HEK293T (cell line): ENCODE data around the gene L3HYPDH.
"Not testable (repeated sequence)": the region's sequence is repeated elsewhere in the genome, so short reads cannot be mapped to it uniquely, and the experiment has no call there.

Experiments
- CTCF ChIA-PET: fragments of 350-600 bp; formaldehyde crosslinking; extraction: SDS; loops from one replicate; lab custom pipeline; 2021; ENCODE audit warnings: antibody characterized with exemption, inconsistent platforms; lab: Yijun Ruan, JAX
- POLR2A ChIA-PET: fragments of 350-600 bp; formaldehyde crosslinking; extraction: SDS; loops from one replicate; lab custom pipeline; 2020; ENCODE audit warnings: antibody characterized with exemption, inconsistent platforms; lab: Yijun Ruan, JAX
- DNase-seq: peaks from one replicate; pipeline ENCODE4 v3.0.0; 2012; ENCODE audit warnings: mixed read lengths; ENCODE audit errors: extremely low spot score
- ARNT ChIP-seq: fragments of 450-650 bp; IDR thresholded peaks from 2 replicates; pipeline ENCODE4 v1.6.1; 2017; ENCODE audit warnings: mild to moderate bottlenecking
- BHLHE40 ChIP-seq: fragments of 450-650 bp; IDR thresholded peaks from 2 replicates; pipeline ENCODE4 v1.6.1; 2016; ENCODE audit warnings: mild to moderate bottlenecking, moderate library complexity, borderline replicate concordance
- CTBP1 ChIP-seq: fragments of 450-650 bp; IDR thresholded peaks from 2 replicates; pipeline ENCODE4 v1.6.1; 2016; ENCODE audit warnings: borderline replicate concordance
- ELF4 ChIP-seq: fragments of 450-650 bp; IDR thresholded peaks from 2 replicates; pipeline ENCODE4 v1.6.1; 2017; ENCODE audit warnings: antibody characterized with exemption
- FOXA1 ChIP-seq: fragments of 450-650 bp; IDR thresholded peaks from 2 replicates; pipeline ENCODE4 v1.6.1; 2016; ENCODE audit warnings: mild to moderate bottlenecking
- FOXK2 ChIP-seq: fragments of 450-650 bp; IDR thresholded peaks from 2 replicates; pipeline ENCODE4 v1.6.1; 2016; ENCODE audit warnings: mild to moderate bottlenecking
- FOXM1 ChIP-seq: fragments of 450-650 bp; IDR thresholded peaks from 2 replicates; pipeline ENCODE4 v1.6.1; 2017; ENCODE audit warnings: mild to moderate bottlenecking, borderline replicate concordance
- HDGF ChIP-seq: fragments of 450-650 bp; IDR thresholded peaks from 2 replicates; pipeline ENCODE4 v1.6.1; 2017; ENCODE audit warnings: antibody characterized with exemption, borderline replicate concordance
- L3MBTL2 ChIP-seq: fragments of 450-650 bp; conservative IDR thresholded peaks from 2 replicates; pipeline ENCODE4 v1.6.1; 2016; ENCODE audit warnings: mild to moderate bottlenecking
- LEF1 ChIP-seq: fragments of 450-650 bp; IDR thresholded peaks from 2 replicates; pipeline ENCODE4 v1.6.1; 2017; ENCODE audit warnings: mild to moderate bottlenecking, borderline replicate concordance
- NFRKB ChIP-seq: fragments of 450-650 bp; IDR thresholded peaks from 2 replicates; pipeline ENCODE4 v1.6.1; 2016; ENCODE audit warnings: mild to moderate bottlenecking, moderate library complexity
- PKNOX1 ChIP-seq: fragments of 450-650 bp; IDR thresholded peaks from 2 replicates; pipeline ENCODE4 v1.6.1; 2016
- SP1 ChIP-seq: fragments of 450-650 bp; IDR thresholded peaks from 2 replicates; pipeline ENCODE4 v1.6.1; 2017
- SUZ12 ChIP-seq: fragments of 450-650 bp; IDR thresholded peaks from 2 replicates; pipeline ENCODE4 v1.6.1; 2016; ENCODE audit warnings: mild to moderate bottlenecking
- TARDBP ChIP-seq: fragments of 450-650 bp; IDR thresholded peaks from 2 replicates; pipeline ENCODE4 v1.6.1; 2016
- ZNF384 ChIP-seq: fragments of 450-650 bp; IDR thresholded peaks from 2 replicates; pipeline ENCODE4 v1.6.1; 2016

The L3HYPDH gene

GRCh38 chr14:59460378-59460777 is 23.8 kb downstream of the L3HYPDH start:
- no peak for TF ChIP-seq ARNT
- TF ChIP-seq L3MBTL2, result no peak
- POLR2A ChIA-PET, result no interaction called here
- CTCF ChIA-PET, result no interaction called here
- DNase-seq, result no peak

GRCh38 chr14:59458486-59458885 is 25.7 kb downstream of the L3HYPDH start:
- TF ChIP-seq BHLHE40 (no peak), ELF4 (no peak), HDGF (no peak), NFRKB (no peak), ARNT (no peak), ZNF384 (no peak), TARDBP (no peak), FOXA1 (no peak), FOXM1 (no peak)
- POLR2A ChIA-PET, result no interaction called here
- CTCF ChIA-PET, result no interaction called here
- no peak for DNase-seq

GRCh38 chr14:59455411-59455810 is 28.8 kb downstream of the L3HYPDH start:
- DNase-seq, result no peak
- TF ChIP-seq FOXM1 (no peak), L3MBTL2 (no peak), FOXA1 (no peak), ARNT (no peak), HDGF (no peak), BHLHE40 (no peak), PKNOX1 (no peak), SUZ12 (no peak), TARDBP (no peak), ELF4 (no peak), FOXK2 (no peak)
- CTCF ChIA-PET, result no interaction called here
- POLR2A ChIA-PET, result no interaction called here

GRCh38 chr14:59454139-59454538 is 30.1 kb downstream of the L3HYPDH start:
- ChIA-PET POLR2A (no interaction called here), CTCF (no interaction called here)
- no peak for DNase-seq
- no peak for TF ChIP-seq TARDBP
- no peak for TF ChIP-seq FOXK2
- TF ChIP-seq HDGF, result no peak
- TF ChIP-seq PKNOX1, result no peak
- no peak for TF ChIP-seq ELF4
- TF ChIP-seq LEF1, result no peak
- no peak for TF ChIP-seq NFRKB
- TF ChIP-seq SP1, result no peak
- TF ChIP-seq L3MBTL2, result no peak
- no peak for TF ChIP-seq ARNT

- no peak for DNase-seq
- CTCF ChIA-PET, result interaction anchor here (0.9 kb wide), 1 partner anchor 32 kb away, joined by 3 read pairs; the partner anchor contains the start of genes JKAMP and L3HYPDH
- POLR2A ChIA-PET, result no interaction called here
- TF ChIP-seq FOXK2 (no peak), L3MBTL2 (no peak), FOXA1 (no peak)
These were observed 32.4 kb downstream of the L3HYPDH start for GRCh38 chr14:59451849-59452248.

GRCh38 chr14:59450716-59451115 is 33.5 kb downstream of the L3HYPDH start:
- CTCF ChIA-PET, result no interaction called here
- POLR2A ChIA-PET, result no interaction called here
- no peak for DNase-seq

DNA sequence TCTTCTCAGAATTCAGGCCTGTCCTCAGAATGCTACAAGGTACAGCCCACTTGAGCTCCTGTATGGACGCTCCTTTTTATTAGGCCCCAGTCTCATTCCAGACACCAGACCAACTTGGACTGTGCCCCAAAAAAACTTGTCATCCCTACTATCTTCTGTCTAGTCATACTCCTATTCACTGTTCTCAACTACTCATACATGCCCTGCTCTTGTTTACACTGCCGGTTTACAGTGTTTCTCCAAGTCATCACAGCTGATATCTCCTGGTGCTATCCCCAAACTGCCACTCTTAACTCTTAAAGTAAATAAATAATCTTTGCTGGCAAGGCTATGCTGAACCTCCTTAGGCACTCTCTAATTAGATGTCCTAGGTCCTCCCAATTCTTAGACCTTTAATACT is 35.5 kb downstream of the L3HYPDH start:
- DNase-seq, POLR2A ChIA-PET, CTCF ChIA-PET: not testable (repeated sequence)

More at GRCh38 chr14:59450716-59451115, 33.5 kb downstream of the L3HYPDH start:
- TF ChIP-seq TARDBP, result no peak
- TF ChIP-seq LEF1, result no peak
- TF ChIP-seq BHLHE40, result no peak
- no peak for TF ChIP-seq SUZ12
- TF ChIP-seq HDGF, result no peak
- TF ChIP-seq SP1, result no peak
- TF ChIP-seq ARNT, result no peak
- no peak for TF ChIP-seq CTBP1
- TF ChIP-seq PKNOX1, result no peak
- no peak for TF ChIP-seq ZNF384
- no peak for TF ChIP-seq ELF4
- no peak for TF ChIP-seq NFRKB
